DND-41 (cell line): ENCODE data around the gene FHIT.

Experiments
- ATAC-seq: fragments of 200-7000 bp; cut with Tn5 transposase; 3 replicates; pipeline ENCODE4 v1.9.1; 2021; ENCODE audit warnings: low read depth; ENCODE audit not compliant: insufficient read depth
- DNase-seq: peaks from one replicate; pipeline ENCODE4 v3.0.0-alpha.2; 2020
- H2AFZ ChIP-seq: 2 replicates; pipeline ENCODE4 v1.6.0; 2012; ENCODE audit warnings: low read depth, low read length
- H3K27ac ChIP-seq: 2 replicates; pipeline ENCODE4 v1.5.1; 2012; ENCODE audit warnings: low read length, inconsistent platforms
- H3K27me3 ChIP-seq: fragments of 200-600 bp; sonication (generic); 2 replicates; pipeline ENCODE4 v1.6.0; 2012; ENCODE audit warnings: low read length, mild to moderate bottlenecking, inconsistent platforms; ENCODE audit not compliant: insufficient read depth, poor library complexity
- H3K36me3 ChIP-seq: 2 replicates; pipeline ENCODE4 v1.5.1; 2012; ENCODE audit warnings: low read length, inconsistent platforms; ENCODE audit not compliant: insufficient read depth
- H3K4me1 ChIP-seq: 2 replicates; pipeline ENCODE4 v1.5.1; 2012; ENCODE audit warnings: mild to moderate bottlenecking, low read length; ENCODE audit not compliant: insufficient read depth
- H3K4me2 ChIP-seq: 2 replicates; pipeline ENCODE4 v1.6.0; 2012; ENCODE audit warnings: mild to moderate bottlenecking, moderate library complexity, low read length, inconsistent platforms; ENCODE audit not compliant: insufficient read depth
- H3K4me3 ChIP-seq, 2 experiments: fragments of 200-600 bp in 1 of 2; shearing (Covaris generic) in 1 of 2; 2 replicates each; pipeline ENCODE4 v1.5.1; 2012 to 2016; ENCODE audit warnings: inconsistent platforms in 2 of 2, low read length in 2 of 2, mild to moderate bottlenecking in 2 of 2, low read depth in 1 of 2, moderate library complexity in 1 of 2
- H3K79me2 ChIP-seq: 2 replicates; pipeline ENCODE4 v1.6.0; 2012; ENCODE audit warnings: low read length, inconsistent platforms; ENCODE audit not compliant: insufficient read depth
- H3K9ac ChIP-seq: 2 replicates; pipeline ENCODE4 v1.6.0; 2012; ENCODE audit warnings: low read depth, mild to moderate bottlenecking, inconsistent platforms, low read length, moderate library complexity
- H3K9me3 ChIP-seq: 2 replicates; pipeline ENCODE4 v1.5.1; 2012; ENCODE audit warnings: low read length, moderate library complexity, mild to moderate bottlenecking, inconsistent platforms; ENCODE audit not compliant: insufficient read depth, severe bottlenecking
- H4K20me1 ChIP-seq: 2 replicates; pipeline ENCODE4 v1.6.0; 2012; ENCODE audit warnings: low read length; ENCODE audit not compliant: insufficient read depth
- EZH2 ChIP-seq: IDR thresholded peaks from 3 replicates; pipeline ENCODE4 v1.6.1; 2012; ENCODE audit warnings: borderline replicate concordance, low read depth, mild to moderate bottlenecking, moderate library complexity, low read length, inconsistent platforms; ENCODE audit not compliant: severe bottlenecking
- TF ChIP-seq, protein P1 (sequence below): IDR thresholded peaks from 2 replicates; pipeline ENCODE4 v1.5.1; 2012; ENCODE audit warnings: borderline replicate concordance, low read length, moderate library complexity, mild to moderate bottlenecking; ENCODE audit not compliant: poor library complexity, severe bottlenecking; ENCODE audit errors: extremely low read depth

The FHIT gene

DNA sequence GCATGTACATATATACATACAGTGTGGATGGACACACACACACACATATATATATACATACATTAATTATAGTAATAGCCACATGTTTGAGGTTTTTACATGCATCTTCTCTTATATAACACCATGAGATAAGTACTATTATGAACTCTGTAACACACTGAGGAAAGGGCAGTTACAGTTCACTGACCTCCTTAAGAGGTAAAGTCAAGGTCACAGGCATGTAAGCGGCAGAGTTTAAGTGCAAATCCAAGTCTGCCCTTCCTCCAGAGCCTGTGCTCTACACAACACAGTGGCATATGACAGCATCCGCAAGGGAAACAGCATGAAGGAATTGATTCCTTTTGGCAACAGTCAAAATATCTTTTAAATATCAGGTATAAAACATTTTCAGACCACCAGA lies 26.4 kb downstream of the FHIT start:
- H3K9me3 ChIP-seq, result no peaks in the 10 kb centered on the region
- H3K4me1 ChIP-seq, result no peaks in the 10 kb centered on the region
- no peak for DNase-seq

GRCh38 chr3:61223451-61223850 lies 27.8 kb downstream of the FHIT start:
- ATAC-seq (no peak), DNase-seq (no peak)
- H3K4me3 ChIP-seq, result no peak overlapping the region
- H3K9me3 ChIP-seq, result no peaks in the 10 kb centered on the region
- no peak overlapping the region for H3K27ac ChIP-seq
- H3K9ac ChIP-seq, result no peak overlapping the region
- no peaks in the 10 kb centered on the region for H3K4me1 ChIP-seq
- H2AFZ ChIP-seq, result no peak overlapping the region
- no peaks in the 10 kb centered on the region for H3K36me3 ChIP-seq
- H3K4me2 ChIP-seq, result no peak overlapping the region
- H3K79me2 ChIP-seq, result no peaks in the 10 kb centered on the region
- no peaks in the 10 kb centered on the region for H4K20me1 ChIP-seq
- H3K27me3 ChIP-seq, result no peaks in the 10 kb centered on the region
- TF ChIP-seq, protein P1, sequence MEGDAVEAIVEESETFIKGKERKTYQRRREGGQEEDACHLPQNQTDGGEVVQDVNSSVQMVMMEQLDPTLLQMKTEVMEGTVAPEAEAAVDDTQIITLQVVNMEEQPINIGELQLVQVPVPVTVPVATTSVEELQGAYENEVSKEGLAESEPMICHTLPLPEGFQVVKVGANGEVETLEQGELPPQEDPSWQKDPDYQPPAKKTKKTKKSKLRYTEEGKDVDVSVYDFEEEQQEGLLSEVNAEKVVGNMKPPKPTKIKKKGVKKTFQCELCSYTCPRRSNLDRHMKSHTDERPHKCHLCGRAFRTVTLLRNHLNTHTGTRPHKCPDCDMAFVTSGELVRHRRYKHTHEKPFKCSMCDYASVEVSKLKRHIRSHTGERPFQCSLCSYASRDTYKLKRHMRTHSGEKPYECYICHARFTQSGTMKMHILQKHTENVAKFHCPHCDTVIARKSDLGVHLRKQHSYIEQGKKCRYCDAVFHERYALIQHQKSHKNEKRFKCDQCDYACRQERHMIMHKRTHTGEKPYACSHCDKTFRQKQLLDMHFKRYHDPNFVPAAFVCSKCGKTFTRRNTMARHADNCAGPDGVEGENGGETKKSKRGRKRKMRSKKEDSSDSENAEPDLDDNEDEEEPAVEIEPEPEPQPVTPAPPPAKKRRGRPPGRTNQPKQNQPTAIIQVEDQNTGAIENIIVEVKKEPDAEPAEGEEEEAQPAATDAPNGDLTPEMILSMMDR, result no peak
- TF ChIP-seq EZH2, result no peak

More for the DNA sequence above, 26.4 kb downstream of the FHIT start:
- Histone ChIP-seq H3K27me3 (no peaks in the 10 kb centered on the region), H3K79me2 (no peaks in the 10 kb centered on the region), H3K36me3 (no peaks in the 10 kb centered on the region), H3K27ac (no peak overlapping the region), H3K9ac (no peak overlapping the region), H3K4me3 (no peak overlapping the region), H3K4me2 (no peak overlapping the region), H4K20me1 (no peaks in the 10 kb centered on the region), H2AFZ (no peak overlapping the region)
- ATAC-seq, result no peak
- no peak for TF ChIP-seq EZH2
- TF ChIP-seq, protein P1, result no peak

DNA sequence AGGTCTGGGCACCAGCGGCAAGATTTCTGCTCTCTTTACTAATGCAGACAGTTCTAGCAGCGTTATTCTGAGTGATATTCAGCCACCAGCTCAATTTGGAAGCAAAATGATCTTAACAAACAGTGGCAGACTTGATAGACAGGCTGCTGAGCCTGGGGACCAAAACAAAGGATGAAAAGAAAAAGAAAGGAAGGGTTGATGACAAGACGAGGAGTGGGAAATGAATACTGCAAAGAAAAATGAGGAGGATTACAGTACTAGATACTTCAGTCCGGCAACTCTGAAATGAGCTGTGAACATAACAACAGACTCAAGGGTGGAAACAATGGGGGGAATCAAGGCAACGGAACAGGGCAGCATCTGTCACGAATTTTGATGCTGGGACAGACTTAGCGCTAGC lies 28.8 kb downstream of the FHIT start:
- no peak overlapping the region for H3K4me3 ChIP-seq
- no peaks in the 10 kb centered on the region for H3K79me2 ChIP-seq
- no peak overlapping the region for H2AFZ ChIP-seq
- DNase-seq, result no peak
- no peak overlapping the region for H3K9ac ChIP-seq
- ATAC-seq, result no peak
- H3K36me3 ChIP-seq, result no peaks in the 10 kb centered on the region
- no peaks in the 10 kb centered on the region for H3K27me3 ChIP-seq
- no peaks in the 10 kb centered on the region for H3K9me3 ChIP-seq
- no peak overlapping the region for H3K4me2 ChIP-seq
- no peaks in the 10 kb centered on the region for H3K4me1 ChIP-seq
- TF ChIP-seq EZH2, result no peak
- TF ChIP-seq, protein P1, result no peak
- no peaks in the 10 kb centered on the region for H4K20me1 ChIP-seq
- no peak overlapping the region for H3K27ac ChIP-seq
